ENCODE data around the gene AOPEP.
A peak's percentile ranks its signal among the peaks of the same experiment; 100 is the strongest.

The AOPEP gene

GRCh38 chr9:94904806-94905205 is 178.3 kb downstream of the AOPEP start:
- no peak for DNase-seq

GRCh38 chr9:94905606-94906005 is 179.1 kb downstream of the AOPEP start:
- no peak for DNase-seq

- DNase-seq, result no peak
Measured at GRCh38 chr9:94906181-94906580, 179.7 kb downstream of the AOPEP start.

- DNase-seq, result no peak
Measured at GRCh38 chr9:94906713-94907112, 180.2 kb downstream of the AOPEP start.

- no peak for DNase-seq
Measured at GRCh38 chr9:94907264-94907936, 180.9 kb downstream of the AOPEP start.

GRCh38 chr9:94908011-94908563 is 181.6 kb downstream of the AOPEP start:
- DNase-seq, result no peak

GRCh38 chr9:94908583-94909249 is 182.2 kb downstream of the AOPEP start:
- DNase-seq, result no peak

- no peak for DNase-seq
Measured at GRCh38 chr9:94909250-94909894, 182.9 kb downstream of the AOPEP start.

- no peak for DNase-seq
Measured at GRCh38 chr9:94909965-94910730, 183.6 kb downstream of the AOPEP start.

- no peak for DNase-seq
Measured at GRCh38 chr9:94911211-94911610, 184.7 kb downstream of the AOPEP start.

GRCh38 chr9:94911986-94912635 is 185.6 kb downstream of the AOPEP start:
- DNase-seq, result no peak

GRCh38 chr9:94912700-94913249 is 186.3 kb downstream of the AOPEP start:
- no peak for DNase-seq

GRCh38 chr9:94913550-94913949 is 187.1 kb downstream of the AOPEP start:
- no peak for DNase-seq

- DNase-seq, result no peak
Measured at GRCh38 chr9:94915476-94916450, 189.3 kb downstream of the AOPEP start.

- DNase-seq, result peak; percentile 62
Measured at GRCh38 chr9:94916956-94917355, 190.5 kb downstream of the AOPEP start.

GRCh38 chr9:94918038-94918753 is 191.7 kb downstream of the AOPEP start:
- no peak for DNase-seq

GRCh38 chr9:94919376-94920098 is 193.0 kb downstream of the AOPEP start:
- DNase-seq, result no peak

GRCh38 chr9:94920420-94921091 is 194.1 kb downstream of the AOPEP start:
- DNase-seq, result no peak

- no peak for DNase-seq
Measured at GRCh38 chr9:94921092-94921471, 194.6 kb downstream of the AOPEP start.

Data from NCI-H2029 treated with DMSO at 0.1 percent for 48 hours (cell line).